HG03095 (cell line): ENCODE data around the gene KLHL5.
A peak's percentile ranks its signal among the peaks of the same experiment; 100 is the strongest.
"Not testable (repeated sequence)": the region's sequence is repeated elsewhere in the genome, so short reads cannot be mapped to it uniquely, and the experiment has no call there.

Experiments
- ATAC-seq: cut with Tn5 transposase; IDR thresholded peaks from one replicate; pipeline ENCODE4 v1.9.1; 2021; ENCODE audit warnings: moderate library complexity; ENCODE audit not compliant: unreplicated experiment

The KLHL5 gene

DNA sequence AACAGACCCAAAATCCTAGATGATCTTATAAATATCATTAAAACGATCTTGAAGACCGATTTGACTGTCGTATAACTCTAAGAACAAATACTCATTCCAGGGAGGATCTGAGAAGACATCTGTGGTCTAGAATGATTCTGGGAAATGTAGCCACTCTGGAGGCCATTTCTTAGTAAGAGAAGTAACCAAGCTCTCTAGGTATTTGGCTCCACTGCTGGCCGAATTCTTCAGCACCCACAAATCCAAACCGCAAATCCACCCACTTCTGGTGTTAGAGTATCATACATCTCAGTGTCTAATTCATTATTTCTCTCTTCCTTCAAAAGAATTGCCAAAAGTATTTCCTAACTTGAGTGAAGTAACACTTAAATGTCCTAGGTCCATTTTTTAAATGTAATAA, 23.9 kb downstream of the KLHL5 start:
- no peak for ATAC-seq

DNA sequence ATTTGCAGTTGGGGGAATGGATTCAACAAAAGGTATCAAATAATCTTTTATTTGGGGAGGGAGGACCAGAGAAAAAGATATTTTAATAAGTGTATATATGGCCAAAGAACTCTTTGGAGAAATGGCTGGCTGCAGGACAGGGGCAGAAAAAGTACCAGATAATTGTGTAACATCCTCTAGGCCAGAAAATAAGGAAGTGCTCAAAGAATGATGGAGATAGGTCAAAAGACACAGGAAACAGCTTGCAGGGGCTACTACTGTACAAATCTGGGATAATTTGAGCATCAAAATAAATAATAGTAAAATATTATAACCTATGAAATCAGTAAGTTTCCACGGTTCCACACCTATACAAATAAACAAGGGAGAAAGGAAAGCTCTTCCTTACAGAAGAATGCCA, 34.8 kb downstream of the KLHL5 start:
- ATAC-seq = no peak

- no peak for ATAC-seq
These were observed 35.3 kb downstream of the KLHL5 start for GRCh38 chr4:39097290-39097689.

DNA sequence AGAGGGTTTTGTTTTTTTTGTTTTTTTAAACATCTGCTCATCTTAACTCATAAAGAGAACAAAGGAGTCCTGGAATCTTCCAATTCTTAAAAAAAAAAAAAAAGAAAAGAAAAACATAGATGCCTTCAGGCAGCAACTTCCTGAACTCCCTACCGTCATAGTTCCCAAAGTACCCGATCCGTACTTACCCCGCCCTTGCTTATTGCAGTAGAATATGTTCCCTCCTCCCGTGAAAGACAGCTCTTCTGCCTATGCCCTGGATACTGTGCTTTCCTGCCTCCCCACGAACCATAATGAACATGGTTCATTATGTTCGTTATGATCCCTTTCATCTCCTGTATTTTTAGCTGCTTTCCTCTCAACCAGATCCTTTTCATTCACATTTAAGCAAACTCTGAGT, 40.3 kb downstream of the KLHL5 start:
- ATAC-seq = no peak

GRCh38 chr4:39103291-39103690, 41.3 kb downstream of the KLHL5 start:
- no peak for ATAC-seq

DNA sequence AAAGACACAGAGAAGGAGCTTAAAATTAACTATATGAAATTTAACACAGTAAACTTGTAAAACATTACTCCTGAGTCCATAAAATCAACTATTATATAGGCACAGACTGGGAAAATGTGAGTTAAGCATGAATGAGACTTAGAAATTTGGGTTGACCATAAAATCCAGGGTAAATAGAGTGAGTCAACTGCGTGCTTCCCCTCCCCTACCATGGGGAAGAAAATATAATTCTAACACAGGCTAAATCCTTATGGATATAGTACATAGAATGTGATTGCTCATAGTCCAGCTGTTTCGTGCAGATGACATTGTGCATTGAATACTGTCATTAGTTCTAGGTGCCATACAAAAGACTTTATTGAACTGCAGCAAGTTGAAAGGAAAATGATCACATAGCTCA, 42.2 kb downstream of the KLHL5 start:
- ATAC-seq = no peak

DNA sequence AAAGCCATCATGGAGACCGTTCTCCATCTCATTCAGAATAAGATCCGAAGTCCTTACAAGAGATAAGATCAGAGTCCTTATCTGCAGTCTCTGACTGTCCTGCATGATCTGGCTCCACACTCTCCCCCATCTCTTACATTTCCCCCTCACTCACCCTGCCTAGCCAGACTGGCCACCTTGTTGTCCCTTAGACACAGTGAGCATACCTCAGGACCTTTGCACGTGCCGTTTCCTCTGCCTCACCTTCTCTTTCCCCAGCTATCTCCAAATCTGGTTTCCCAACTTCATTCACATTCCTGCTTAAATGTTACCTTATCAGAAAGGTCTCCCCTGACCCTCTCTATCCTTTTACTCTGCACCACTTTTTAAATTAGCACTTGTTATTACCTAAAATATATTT, 44.0 kb downstream of the KLHL5 start:
- no peak for ATAC-seq

DNA sequence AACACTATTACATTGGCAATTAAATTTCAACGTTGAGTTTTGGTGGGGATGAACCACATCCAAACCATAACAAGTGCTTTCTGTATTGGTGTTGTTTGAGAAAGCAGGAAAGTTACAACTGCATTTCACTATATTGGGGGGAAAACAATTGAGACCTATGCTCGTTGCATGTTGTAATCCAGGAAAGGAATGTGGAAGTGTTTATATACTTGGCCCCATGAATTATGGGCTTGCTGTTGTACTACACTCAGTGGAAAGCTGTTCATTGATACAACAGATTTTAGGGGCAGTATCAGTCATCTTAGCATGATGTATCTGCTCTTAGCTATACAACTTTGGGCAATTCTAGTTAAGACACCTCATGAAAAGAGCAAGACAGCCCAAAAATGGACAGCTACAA, 52.4 kb downstream of the KLHL5 start:
- ATAC-seq = no peak

GRCh38 chr4:39118034-39118658, 56.1 kb downstream of the KLHL5 start:
- no peak for ATAC-seq

GRCh38 chr4:39120418-39120817, 58.4 kb downstream of the KLHL5 start:
- ATAC-seq = no peak

DNA sequence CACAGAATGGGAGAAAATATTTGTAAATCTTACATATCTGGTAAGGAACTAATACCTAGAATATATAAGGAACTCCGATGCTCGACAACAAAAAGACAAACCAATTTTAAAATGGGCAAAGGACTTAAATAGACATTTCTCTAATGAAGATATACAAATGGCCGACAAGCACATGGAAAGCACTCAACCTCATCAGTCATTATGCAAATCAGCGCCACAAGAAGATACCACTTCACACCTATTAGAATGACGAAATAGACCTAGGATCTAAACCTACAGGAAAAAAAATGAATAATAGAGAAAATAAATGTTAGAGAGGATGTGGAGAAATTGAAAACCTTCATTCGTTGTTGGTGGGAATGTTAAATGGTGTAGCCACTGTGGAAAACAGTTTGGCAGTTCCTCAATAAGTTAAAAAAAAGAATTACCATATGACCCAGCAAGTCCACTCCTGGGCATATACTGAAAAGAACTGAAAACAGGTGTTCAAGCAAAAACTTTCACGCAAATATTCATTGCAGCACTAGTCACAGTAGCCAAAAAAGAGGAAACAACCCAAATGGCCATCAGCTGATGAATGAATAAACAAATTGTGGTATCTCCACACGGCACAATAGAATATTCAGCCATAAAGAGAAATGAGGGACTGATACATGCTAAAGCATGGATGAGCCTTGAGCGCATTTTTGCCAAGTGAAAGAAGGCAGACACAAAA, 63.0 kb downstream of the KLHL5 start:
- ATAC-seq = peak; percentile 84

GRCh38 chr4:39125600-39125985, 63.6 kb downstream of the KLHL5 start:
- ATAC-seq = no peak

DNA sequence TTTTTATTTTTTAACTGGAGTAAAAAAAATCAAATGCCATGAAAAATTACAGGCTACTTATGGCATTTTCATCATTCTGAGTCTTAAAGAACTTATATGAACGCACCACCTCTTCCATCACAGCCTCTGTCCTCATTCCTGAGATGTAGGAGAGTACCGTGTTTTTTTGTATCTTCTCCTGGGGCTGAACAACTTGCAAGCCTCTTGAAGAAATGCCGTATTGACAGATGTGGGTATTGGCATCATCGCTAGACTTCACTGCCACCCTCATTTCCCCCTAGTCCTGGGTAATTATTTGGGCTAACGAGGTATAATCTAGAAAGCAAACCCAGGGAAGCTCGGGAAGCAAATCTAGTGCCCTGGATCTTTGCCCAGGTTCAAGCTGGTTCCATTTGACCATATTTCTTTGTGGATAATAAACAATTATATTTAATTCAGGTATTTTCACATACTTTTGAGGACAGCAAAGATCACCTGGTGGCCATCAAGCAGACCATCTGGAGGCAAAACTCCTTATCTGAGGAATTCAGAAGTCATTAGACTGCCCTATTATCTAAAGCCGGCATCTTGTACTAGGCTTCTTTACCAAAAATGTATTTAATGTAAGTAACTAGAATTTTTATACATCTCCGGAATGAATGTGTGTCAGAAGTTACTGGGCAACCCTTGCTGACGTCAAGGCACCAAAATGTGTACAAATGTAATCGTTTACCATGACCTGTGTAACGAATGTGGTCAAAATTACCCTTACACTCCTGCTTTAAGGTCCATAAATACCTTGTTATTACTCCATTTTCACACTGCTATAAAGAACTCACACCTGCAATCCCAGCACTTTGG, 64.4 kb downstream of the KLHL5 start:
- ATAC-seq = no peak

GRCh38 chr4:39133623-39134022, 71.6 kb downstream of the KLHL5 start:
- ATAC-seq = no peak

- ATAC-seq = peak; percentile 29
These were observed 72.8 kb downstream of the KLHL5 start for GRCh38 chr4:39134683-39135306.

GRCh38 chr4:39138227-39138626, 76.2 kb downstream of the KLHL5 start:
- ATAC-seq = not testable (repeated sequence)

DNA sequence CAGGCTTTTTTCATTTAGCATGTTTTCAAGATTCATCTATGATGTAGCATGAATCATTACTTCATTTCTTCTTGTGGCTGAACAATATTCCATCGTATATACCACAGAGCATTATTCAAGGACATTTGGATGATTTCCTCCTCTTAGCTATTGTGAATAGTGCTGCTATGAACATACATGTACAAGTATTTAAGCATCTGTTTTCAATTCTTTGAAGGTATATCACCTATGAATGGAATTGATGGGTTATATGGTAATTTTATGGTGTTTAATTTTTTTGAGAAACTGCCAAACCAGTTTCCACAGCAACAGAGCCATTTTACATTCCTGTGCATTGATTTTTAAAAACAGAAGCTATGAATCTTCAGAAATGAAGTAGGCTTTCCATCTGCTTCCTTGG, 84.2 kb downstream of the KLHL5 start:
- ATAC-seq = no peak

- no peak for ATAC-seq
These were observed 92.0 kb downstream of the KLHL5 start for GRCh38 chr4:39154009-39154408.

DNA sequence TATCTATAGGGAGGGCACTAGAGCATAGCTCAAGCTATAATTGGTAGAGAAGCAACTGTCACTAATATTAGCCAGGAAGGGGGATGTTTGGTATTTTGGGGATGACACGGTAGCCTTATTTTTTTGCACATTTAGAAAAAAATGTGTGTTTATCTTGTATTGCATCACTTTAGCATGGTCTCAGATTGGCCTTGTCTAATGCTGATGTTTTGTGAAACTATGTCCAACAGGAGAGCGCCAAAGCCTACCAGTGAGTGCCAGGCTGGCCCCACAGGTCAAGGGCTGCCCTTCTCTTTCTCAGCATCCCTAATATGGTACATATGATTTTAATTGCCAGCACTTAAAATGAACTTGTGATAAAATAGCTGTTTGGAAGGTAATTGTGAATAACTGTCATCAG, 95.5 kb downstream of the KLHL5 start:
- no peak for ATAC-seq

DNA sequence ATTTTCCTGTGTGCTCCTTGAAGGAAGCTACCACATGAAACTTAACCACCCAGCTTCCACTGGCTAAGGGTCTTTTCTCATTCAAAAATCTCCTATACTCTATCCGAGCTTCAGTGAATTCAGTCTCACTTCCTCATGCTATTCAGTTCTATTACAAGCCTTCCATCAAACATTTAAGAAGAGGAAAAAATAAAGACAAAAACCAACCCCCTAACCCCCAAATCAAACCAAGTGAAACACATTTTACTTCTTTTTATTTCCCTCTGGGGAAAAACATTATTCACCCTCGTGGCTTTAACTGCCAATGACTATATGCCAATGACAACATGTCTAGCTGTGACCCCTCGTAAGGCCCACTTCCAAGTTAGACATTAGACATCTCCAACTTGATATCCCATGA, 104.1 kb downstream of the KLHL5 start:
- no peak for ATAC-seq

GRCh38 chr4:39166669-39167068, 104.6 kb downstream of the KLHL5 start:
- ATAC-seq = no peak

- ATAC-seq = no peak
These were observed 107.4 kb downstream of the KLHL5 start for GRCh38 chr4:39169426-39169825.
